GM12801 (cell line): ENCODE measurements around the gene IFT88.

Experiments used
- CTCF ChIP-seq: IDR thresholded peaks from one replicate; pipeline ENCODE4 v1.5.1; 2011; ENCODE audit warnings: control low read depth; ENCODE audit not compliant: insufficient read length; ENCODE audit errors: extremely low read depth

IFT88 gene

GRCh38 chr13:20526664-20527063, 40.3 kb upstream of the IFT88 start:
- TF ChIP-seq CTCF, result no peak

GRCh38 chr13:20528452-20528851, 38.5 kb upstream of the IFT88 start:
- TF ChIP-seq CTCF, result no peak

- no peak for TF ChIP-seq CTCF
Measured at GRCh38 chr13:20534038-20534608, 32.8 kb upstream of the IFT88 start.

- no peak for TF ChIP-seq CTCF
Measured at GRCh38 chr13:20536992-20537391, 30.0 kb upstream of the IFT88 start.

GRCh38 chr13:20544201-20544923, 22.6 kb upstream of the IFT88 start:
- no peak for TF ChIP-seq CTCF

- no peak for TF ChIP-seq CTCF
Measured at GRCh38 chr13:20546556-20546955, 20.4 kb upstream of the IFT88 start.

- no peak for TF ChIP-seq CTCF
Measured at GRCh38 chr13:20547479-20547908, 19.5 kb upstream of the IFT88 start.
